Tibial nerve (tissue), 4 donors: ENCODE results near the gene ABCG5.

ENCODE experiments used
- CTCF ChIP-seq, 5 experiments: fragments of 200-600 bp in 3 of 5; fragments of 450-650 bp in 2 of 5; sonication (generic) in 3 of 5; IDR thresholded peaks; one replicate each; pipeline ENCODE4 v1.5.1; 2016 to 2019; ENCODE audit warnings: antibody characterized with exemption in 5 of 5, mild to moderate bottlenecking in 3 of 5, moderate library complexity in 2 of 5
- EP300 ChIP-seq, 2 donors: sonication (generic); formaldehyde crosslinking; IDR thresholded peaks; one replicate each; pipeline ENCODE4 v1.6.1; 2017; ENCODE audit warnings: antibody characterized with exemption in 2 of 2, mild to moderate bottlenecking in 1 of 2
- POLR2A ChIP-seq, 2 donors: fragments of 450-650 bp; IDR thresholded peaks; one replicate each; pipeline ENCODE4 v1.6.1; 2017; ENCODE audit warnings: antibody characterized with exemption in 2 of 2, mild to moderate bottlenecking in 2 of 2, moderate library complexity in 2 of 2

- TF ChIP-seq CTCF (IDR thresholded peaks at IDR 0.05): no peak
- no peak for TF ChIP-seq POLR2A (IDR thresholded peaks at IDR 0.05)
- no peak for TF ChIP-seq EP300 (IDR thresholded peaks at IDR 0.05)
Observed at GRCh38 chr2:43825841-43826240, 12.8 kb downstream of the ABCG5 start.
